PC-9 (cell line): ENCODE results near the gene MISP3. TPM values are rescaled to one million over a fixed set of nuclear protein-coding genes. Genes with fewer than 3 reads are reported as not detected.

Source experiments
- BruUV-seq: library from RNA; stranded (reverse); fragments of 400-500 nt; replicated peaks from 2 replicates; lab custom pipeline; 2021; lab: Mats Ljungman, UMichigan
- CTCF ChIA-PET: fragments of 300-600 bp; sonication (Branson Sonifier 250); formaldehyde crosslinking; loops from one replicate; lab custom pipeline; 2022; ENCODE audit warnings: antibody characterized with exemption; lab: Charles Lee
- POLR2A ChIA-PET: fragments of 300-600 bp; sonication (Branson Sonifier 250); formaldehyde crosslinking; loops from one replicate; lab custom pipeline; 2022; ENCODE audit warnings: antibody characterized with exemption; ENCODE audit not compliant: unreplicated experiment; lab: Charles Lee
- DNase-seq, 2 experiments: peaks; one replicate each; pipeline versions ENCODE4 v3.0.0 to v3.0.0-alpha.2; 2015 to 2022; ENCODE audit warnings: mixed read lengths in 1 of 2
- H2AFZ ChIP-seq: fragments of 200-600 bp; sonication (generic); 2 replicates; pipeline ENCODE4 v1.8.1; 2017; ENCODE audit warnings: antibody characterized with exemption
- H3F3A ChIP-seq: fragments of 200-600 bp; sonication (generic); 2 replicates; pipeline ENCODE4 v1.8.1; 2017; ENCODE audit warnings: antibody characterized with exemption, mild to moderate bottlenecking, low read depth; ENCODE audit not compliant: insufficient read depth
- H3K27ac ChIP-seq: fragments of 200-600 bp; sonication (generic); 2 replicates; pipeline ENCODE4 v1.6.1; 2016; ENCODE audit warnings: mixed run types
- H3K27me3 ChIP-seq: fragments of 200-600 bp; sonication (generic); 2 replicates; pipeline ENCODE4 v1.6.1; 2016; ENCODE audit warnings: low read depth, mixed run types; ENCODE audit not compliant: insufficient read depth
- H3K36me3 ChIP-seq: fragments of 200-600 bp; sonication (generic); 2 replicates; pipeline ENCODE4 v1.6.1; 2016; ENCODE audit warnings: low read depth, mixed run types
- H3K4me1 ChIP-seq: fragments of 200-600 bp; sonication (generic); replicated peaks from 2 replicates; pipeline ENCODE4 v1.6.1; 2016; ENCODE audit warnings: mixed run types; ENCODE audit not compliant: insufficient read depth
- H3K4me2 ChIP-seq: fragments of 200-600 bp; sonication (generic); 2 replicates; pipeline ENCODE4 v1.6.1; 2017; ENCODE audit warnings: mixed run types
- H3K4me3 ChIP-seq: fragments of 200-600 bp; sonication (generic); 2 replicates; pipeline ENCODE4 v1.6.1; 2016; ENCODE audit warnings: mixed run types
- H3K79me2 ChIP-seq: fragments of 200-600 bp; sonication (generic); 2 replicates; pipeline ENCODE4 v1.6.1; 2017; ENCODE audit warnings: low read depth, mixed run types
- H3K9me2 ChIP-seq: fragments of 200-600 bp; sonication (generic); 2 replicates; pipeline ENCODE4 v1.8.1; 2017; ENCODE audit warnings: mild to moderate bottlenecking; ENCODE audit not compliant: insufficient read depth
- H3K9me3 ChIP-seq: fragments of 200-600 bp; sonication (generic); 2 replicates; pipeline ENCODE4 v1.8.1; 2016; ENCODE audit warnings: low read depth; ENCODE audit not compliant: insufficient read depth
- H4K20me1 ChIP-seq: fragments of 200-600 bp; sonication (generic); 2 replicates; pipeline ENCODE4 v1.8.1; 2017; ENCODE audit not compliant: insufficient read depth
- EZH2 ChIP-seq: fragments of 200-600 bp; sonication (generic); IDR thresholded peaks from 2 replicates; pipeline ENCODE4 v1.8.0; 2017; ENCODE audit warnings: antibody characterized with exemption, low read depth
- intact Hi-C: fragments of 100-400 bp; cut with micrococcal nuclease; formaldehyde crosslinking; loops from one replicate; pipeline ENCODE4 v1.10.0; 2022; ENCODE audit not compliant: unreplicated experiment
- total RNA-seq: library from RNA; stranded (reverse); gene quantifications from 2 replicates; pipeline ENCODE4 v1.2.3, GENCODE V29; 2021
- TF ChIP-seq, protein P1 (sequence below): fragments of 200-600 bp; sonication (generic); conservative IDR thresholded peaks from 2 replicates; pipeline ENCODE4 v1.6.1; 2017; ENCODE audit warnings: mixed run types, antibody characterized with exemption, mild to moderate bottlenecking, moderate library complexity

The MISP3 gene
- total RNA-seq, 1 experiment from 2014 or later: 6.7 TPM

GRCh38 chr19:14107581-14108461, 35.2 kb downstream of the MISP3 start:
- DNase-seq: no peak
- H3K4me1 ChIP-seq: peaks cover 3% of the 10 kb centered on the region
- H3K4me3 ChIP-seq: no peak overlapping the region
- ChIA-PET POLR2A (interaction anchor here (0.6 kb wide), 1 partner anchor 22 kb away, joined by 3 read pairs; no protein-coding TSS in a partner anchor), CTCF (interaction anchor here (0.6 kb wide), 1 partner anchor 52 kb away, joined by 3 read pairs; no protein-coding TSS in a partner anchor)
- no peaks in the 10 kb centered on the region for H3K9me3 ChIP-seq
- no peaks in the 10 kb centered on the region for H4K20me1 ChIP-seq
- H3K4me2 ChIP-seq: no peak overlapping the region
- no peak overlapping the region for H2AFZ ChIP-seq
- peaks cover 27% of the 10 kb centered on the region; the same call in 1 of the 2 replicates for H3F3A ChIP-seq
- no peaks in the 10 kb centered on the region for H3K36me3 ChIP-seq
- intact Hi-C loops: no loop called here
- TF ChIP-seq, protein P1, sequence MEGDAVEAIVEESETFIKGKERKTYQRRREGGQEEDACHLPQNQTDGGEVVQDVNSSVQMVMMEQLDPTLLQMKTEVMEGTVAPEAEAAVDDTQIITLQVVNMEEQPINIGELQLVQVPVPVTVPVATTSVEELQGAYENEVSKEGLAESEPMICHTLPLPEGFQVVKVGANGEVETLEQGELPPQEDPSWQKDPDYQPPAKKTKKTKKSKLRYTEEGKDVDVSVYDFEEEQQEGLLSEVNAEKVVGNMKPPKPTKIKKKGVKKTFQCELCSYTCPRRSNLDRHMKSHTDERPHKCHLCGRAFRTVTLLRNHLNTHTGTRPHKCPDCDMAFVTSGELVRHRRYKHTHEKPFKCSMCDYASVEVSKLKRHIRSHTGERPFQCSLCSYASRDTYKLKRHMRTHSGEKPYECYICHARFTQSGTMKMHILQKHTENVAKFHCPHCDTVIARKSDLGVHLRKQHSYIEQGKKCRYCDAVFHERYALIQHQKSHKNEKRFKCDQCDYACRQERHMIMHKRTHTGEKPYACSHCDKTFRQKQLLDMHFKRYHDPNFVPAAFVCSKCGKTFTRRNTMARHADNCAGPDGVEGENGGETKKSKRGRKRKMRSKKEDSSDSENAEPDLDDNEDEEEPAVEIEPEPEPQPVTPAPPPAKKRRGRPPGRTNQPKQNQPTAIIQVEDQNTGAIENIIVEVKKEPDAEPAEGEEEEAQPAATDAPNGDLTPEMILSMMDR: no peak
- no peak for TF ChIP-seq EZH2
- no peaks in the 10 kb centered on the region for H3K9me2 ChIP-seq
- H3K27me3 ChIP-seq: no peaks in the 10 kb centered on the region
- BruUV-seq: no TSS peak
- H3K27ac ChIP-seq: no peak overlapping the region
- H3K79me2 ChIP-seq: no peaks in the 10 kb centered on the region

DNA sequence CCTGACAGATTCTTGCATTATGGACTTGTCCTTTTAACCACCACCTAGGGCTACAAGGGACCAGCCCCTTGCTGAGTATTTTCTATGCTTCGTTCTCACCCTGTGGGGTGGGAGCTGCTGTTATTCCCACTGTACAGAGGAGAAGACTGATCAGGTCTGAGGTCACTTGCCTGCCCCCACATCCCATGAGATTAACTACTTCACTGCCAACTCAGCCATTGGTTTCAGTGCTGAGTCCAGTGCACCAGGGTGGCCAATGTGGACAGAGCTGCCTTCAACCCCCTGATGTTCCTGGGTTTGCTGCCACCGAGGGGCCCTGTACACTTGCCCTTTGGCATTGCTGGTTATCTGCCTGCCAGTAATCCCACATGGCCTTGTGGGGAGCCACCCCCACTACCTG, 38.1 kb downstream of the MISP3 start:
- no peak overlapping the region for H3K4me3 ChIP-seq
- H3K4me1 ChIP-seq: no peaks in the 10 kb centered on the region
- ChIA-PET POLR2A (no interaction called here), CTCF (no interaction called here)
- H2AFZ ChIP-seq: no peak overlapping the region
- H4K20me1 ChIP-seq: no peaks in the 10 kb centered on the region
- intact Hi-C loops: no loop called here
- H3K27me3 ChIP-seq: no peaks in the 10 kb centered on the region
- H3F3A ChIP-seq: peaks cover 23% of the 10 kb centered on the region; the same call in 1 of the 2 replicates
- H3K9me3 ChIP-seq: no peaks in the 10 kb centered on the region
- no peaks in the 10 kb centered on the region for H3K36me3 ChIP-seq
- H3K27ac ChIP-seq: no peak overlapping the region
- H3K79me2 ChIP-seq: 0 out of 2 replicates have a peak, but pooled peaks cover 5% of the 10 kb centered on the region
- TF ChIP-seq, protein P1: no peak
- TF ChIP-seq EZH2: no peak
- H3K4me2 ChIP-seq: no peak overlapping the region
- no peak for DNase-seq
- H3K9me2 ChIP-seq: no peaks in the 10 kb centered on the region
- no TSS peak for BruUV-seq

GRCh38 chr19:14111486-14111885, 38.9 kb downstream of the MISP3 start:
- peaks cover 13% of the 10 kb centered on the region for H3K79me2 ChIP-seq
- intact Hi-C loops: no loop called here
- no peak overlapping the region for H2AFZ ChIP-seq
- peaks cover 26% of the 10 kb centered on the region; the same call in 1 of the 2 replicates for H3F3A ChIP-seq
- no peaks in the 10 kb centered on the region for H3K9me2 ChIP-seq
- no peak overlapping the region for H3K4me3 ChIP-seq
- TF ChIP-seq EZH2: no peak
- TF ChIP-seq, protein P1: no peak
- peaks cover 2% of the 10 kb centered on the region for H3K4me1 ChIP-seq
- ChIA-PET CTCF (no interaction called here), POLR2A (no interaction called here)
- no peaks in the 10 kb centered on the region for H3K27me3 ChIP-seq
- H3K9me3 ChIP-seq: no peaks in the 10 kb centered on the region
- no TSS peak for BruUV-seq
- H3K36me3 ChIP-seq: no peaks in the 10 kb centered on the region
- H4K20me1 ChIP-seq: no peaks in the 10 kb centered on the region
- H3K4me2 ChIP-seq: no peak overlapping the region
- H3K27ac ChIP-seq: no peak overlapping the region
- no peak for DNase-seq
